Neural cell (in vitro differentiated cells): ENCODE results near the gene OSBPL8. TPM values are rescaled to one million over a fixed set of nuclear protein-coding genes. Genes with fewer than 3 reads are reported as not detected.

Source experiments
- H2AFZ ChIP-seq: fragments of 200-600, 300-800 bp; sonication (generic), shearing (Covaris generic); 2 replicates; pipeline ENCODE4 v1.6.0; 2014; ENCODE audit warnings: low read depth, mild to moderate bottlenecking, antibody characterized with exemption, low read length, moderate library complexity
- H3F3A ChIP-seq: fragments of 200-600 bp; shearing (Covaris generic); 2 replicates; pipeline ENCODE4 v1.6.1; 2016; ENCODE audit warnings: mild to moderate bottlenecking, moderate library complexity, mixed read lengths, antibody characterized with exemption, low read length; ENCODE audit not compliant: insufficient read depth, poor library complexity, severe bottlenecking
- H3K27ac ChIP-seq: fragments of 200-600, 300-800 bp; sonication (generic), shearing (Covaris generic); 2 replicates; pipeline ENCODE4 v1.5.1; 2014; ENCODE audit warnings: mild to moderate bottlenecking, low read length, moderate library complexity
- H3K27me3 ChIP-seq: fragments of 300-800, 200-600 bp; sonication (generic), shearing (Covaris generic); 2 replicates; pipeline ENCODE4 v1.6.0; 2014; ENCODE audit warnings: mild to moderate bottlenecking, low read depth, low read length, moderate library complexity; ENCODE audit not compliant: insufficient read depth
- H3K36me3 ChIP-seq: fragments of 300-800, 200-600 bp; sonication (generic), shearing (Covaris generic); 2 replicates; pipeline ENCODE4 v1.5.1; 2014; ENCODE audit warnings: mild to moderate bottlenecking, antibody characterized with exemption, low read length, moderate library complexity; ENCODE audit not compliant: insufficient read depth
- H3K4me2 ChIP-seq: fragments of 300-800, 200-600 bp; sonication (generic), shearing (Covaris generic); 2 replicates; pipeline ENCODE4 v1.6.0; 2014; ENCODE audit warnings: mild to moderate bottlenecking, low read length
- H3K4me3 ChIP-seq: fragments of 300-800, 200-600 bp; sonication (generic), shearing (Covaris generic); 2 replicates; pipeline ENCODE4 v1.5.1; 2014; ENCODE audit warnings: mild to moderate bottlenecking, low read length, moderate library complexity
- H3K79me2 ChIP-seq: fragments of 200-600 bp; shearing (Covaris generic); replicated peaks from 2 replicates; pipeline ENCODE4 v1.6.0; 2014; ENCODE audit warnings: mild to moderate bottlenecking, low read length, moderate library complexity; ENCODE audit not compliant: insufficient read depth
- H3K9ac ChIP-seq: fragments of 300-800, 200-600 bp; sonication (generic), shearing (Covaris generic); 2 replicates; pipeline ENCODE4 v1.6.1; 2016; ENCODE audit warnings: mild to moderate bottlenecking, low read length, mixed read lengths
- H3K9me2 ChIP-seq: fragments of 200-600 bp; shearing (Covaris generic); 2 replicates; pipeline ENCODE4 v1.6.1; 2016; ENCODE audit warnings: mild to moderate bottlenecking, low read length, mixed read lengths; ENCODE audit not compliant: insufficient read depth
- H3K9me3 ChIP-seq: fragments of 200-600, 300-800 bp; sonication (generic), shearing (Covaris generic); 2 replicates; pipeline ENCODE4 v1.6.1; 2016; ENCODE audit warnings: mild to moderate bottlenecking, mixed run types, low read length, moderate library complexity, mixed read lengths
- H4K20me1 ChIP-seq: fragments of 200-600 bp; shearing (Covaris generic); 2 replicates; pipeline ENCODE4 v1.6.1; 2016; ENCODE audit warnings: mild to moderate bottlenecking, mixed run types; ENCODE audit not compliant: insufficient read depth
- EP300 ChIP-seq: fragments of 450-650 bp; conservative IDR thresholded peaks from 2 replicates; pipeline ENCODE4 v1.6.1; 2014; ENCODE audit warnings: antibody characterized with exemption, mild to moderate bottlenecking, moderate library complexity; ENCODE audit not compliant: poor library complexity, severe bottlenecking
- EZH2 ChIP-seq: fragments of 200-600, 300-800 bp; shearing (Covaris generic), sonication (generic); IDR thresholded peaks from 2 replicates; pipeline ENCODE4 v1.6.1; 2014; ENCODE audit warnings: antibody characterized with exemption, low read length, borderline replicate concordance, mild to moderate bottlenecking; ENCODE audit not compliant: insufficient read depth, poor library complexity, severe bottlenecking
- MXI1 ChIP-seq: fragments of 450-650 bp; conservative IDR thresholded peaks from 2 replicates; pipeline ENCODE4 v1.6.1; 2014; ENCODE audit warnings: antibody characterized with exemption, mild to moderate bottlenecking; ENCODE audit not compliant: poor library complexity, severe bottlenecking
- POLR2AphosphoS5 ChIP-seq: IDR thresholded peaks from 2 replicates; pipeline ENCODE4 v1.6.1; 2012
- RAD21 ChIP-seq: fragments of 450-650 bp; conservative IDR thresholded peaks from 2 replicates; pipeline ENCODE4 v1.6.1; 2014; ENCODE audit warnings: antibody characterized with exemption, mild to moderate bottlenecking, moderate library complexity
- REST ChIP-seq: IDR thresholded peaks from 2 replicates; pipeline ENCODE4 v1.6.1; 2012; ENCODE audit warnings: borderline replicate concordance
- SMC3 ChIP-seq: fragments of 450-650 bp; conservative IDR thresholded peaks from 2 replicates; pipeline ENCODE4 v1.6.1; 2014; ENCODE audit warnings: antibody characterized with exemption, mild to moderate bottlenecking, moderate library complexity; ENCODE audit not compliant: poor library complexity
- TAF1 ChIP-seq: IDR thresholded peaks from 2 replicates; pipeline ENCODE4 v1.6.1; 2012; ENCODE audit warnings: low read depth
- polyA plus RNA-seq: library from polyadenylated mRNA; depleted of rRNA; stranded (reverse); fragments of >200 nt; gene quantifications from 2 replicates; pipeline ENCODE4 v1.2.3, GENCODE V29; 2014
- TF ChIP-seq, protein P1 (sequence below): fragments of 450-650 bp; IDR thresholded peaks from 2 replicates; pipeline ENCODE4 v1.5.1; 2014; ENCODE audit warnings: antibody characterized with exemption, mild to moderate bottlenecking, moderate library complexity; ENCODE audit not compliant: poor library complexity, severe bottlenecking

OSBPL8 gene
- polyA plus RNA-seq, 1 donor from 2014 or later: 126 TPM

DNA sequence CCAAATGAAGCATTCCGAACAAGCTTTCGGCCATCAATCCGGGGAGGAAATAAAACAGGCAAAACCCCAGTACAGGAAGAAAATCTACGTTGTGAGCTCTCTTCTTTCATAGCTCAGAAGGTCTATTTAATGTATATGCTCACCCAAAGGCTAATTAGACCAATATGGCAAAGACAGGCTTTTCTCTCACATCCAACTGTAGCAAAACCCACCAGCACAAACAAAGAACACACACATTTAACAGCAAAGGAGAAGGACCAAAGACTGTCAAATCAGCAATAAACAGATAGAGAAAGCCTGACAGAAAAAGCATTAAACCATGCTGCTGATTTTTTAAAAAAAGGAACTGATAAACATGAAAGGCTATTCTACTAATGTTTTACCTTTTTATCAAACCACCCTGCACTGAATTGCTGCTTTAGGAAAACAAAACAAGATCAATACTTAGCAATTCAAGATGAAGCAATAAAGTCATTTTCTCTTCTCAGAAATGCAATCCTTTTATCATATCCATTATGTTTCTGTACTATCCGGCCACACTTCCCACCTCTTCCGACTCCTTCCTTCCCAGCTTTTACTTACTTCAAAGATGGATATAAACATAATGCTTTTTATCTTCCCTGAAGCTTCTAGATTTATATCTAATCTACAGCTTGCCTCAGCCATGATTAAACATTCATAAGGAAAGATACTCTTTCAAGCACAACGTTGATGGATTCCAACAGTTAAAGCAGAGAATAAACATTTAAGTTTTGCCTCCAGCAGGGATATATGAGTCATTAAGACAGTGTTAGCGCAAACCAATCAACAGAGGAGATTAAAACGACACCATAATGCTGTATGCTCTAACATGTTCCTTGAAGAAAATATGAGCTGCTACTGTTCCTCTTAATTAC, 136.8 kb downstream of the OSBPL8 start:
- peak overlapping the region; percentile 50 for H3K4me2 ChIP-seq

DNA sequence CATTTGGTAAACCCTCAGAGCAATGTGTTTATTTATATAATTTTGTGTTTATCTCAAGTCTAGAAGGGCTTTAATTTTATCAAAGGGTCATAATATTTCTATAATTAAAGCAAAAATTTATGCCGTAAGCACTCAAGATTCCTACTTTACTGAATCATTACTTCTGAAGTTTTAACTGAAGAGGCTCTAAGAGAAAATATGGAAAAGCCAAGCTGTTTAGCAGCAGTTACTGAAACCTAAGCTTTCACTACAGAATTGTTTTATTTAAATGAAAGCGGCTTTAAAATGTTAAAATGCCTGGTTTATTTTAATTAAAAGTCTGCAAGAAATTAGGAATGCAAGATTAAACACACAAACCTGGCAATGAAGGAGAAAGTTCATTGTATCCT, 137.4 kb downstream of the OSBPL8 start:
- H3K36me3 ChIP-seq: no peaks in the 10 kb centered on the region
- no peaks in the 10 kb centered on the region for H3F3A ChIP-seq
- peak overlapping the region; percentile 63 for H3K9ac ChIP-seq
- no peaks in the 10 kb centered on the region for H3K9me2 ChIP-seq
- TF ChIP-seq MXI1: no peak
- peak overlapping the region; percentile 50 for H3K4me2 ChIP-seq
- peaks cover 32% of the 10 kb centered on the region for H3K79me2 ChIP-seq
- no peak overlapping the region for H2AFZ ChIP-seq
- H3K4me3 ChIP-seq: peak overlapping the region; percentile 60
- H3K9me3 ChIP-seq: peaks cover 2% of the 10 kb centered on the region
- no peaks in the 10 kb centered on the region for H4K20me1 ChIP-seq
- no peaks in the 10 kb centered on the region for H3K27me3 ChIP-seq
- peak overlapping the region; percentile 74 for H3K27ac ChIP-seq

More for the DNA sequence above, 136.8 kb downstream of the OSBPL8 start:
- Histone ChIP-seq H3K9me3 (peaks cover 2% of the 10 kb centered on the region), H3K27ac (peak overlapping the region; percentile 74), H3K9me2 (no peaks in the 10 kb centered on the region), H3F3A (no peaks in the 10 kb centered on the region), H3K27me3 (no peaks in the 10 kb centered on the region), H2AFZ (peak overlapping the region; percentile 28), H3K79me2 (peaks cover 38% of the 10 kb centered on the region), H3K36me3 (no peaks in the 10 kb centered on the region), H4K20me1 (no peaks in the 10 kb centered on the region), H3K4me3 (peak overlapping the region; percentile 60), H3K9ac (peak overlapping the region; percentile 63)
- TF ChIP-seq SMC3 (no peak), MXI1 (no peak), REST (peak; percentile 33), EZH2 (no peak), POLR2AphosphoS5 (peak; percentile 44), RAD21 (no peak), TAF1 (no peak), EP300 (no peak)
- TF ChIP-seq, protein P1, sequence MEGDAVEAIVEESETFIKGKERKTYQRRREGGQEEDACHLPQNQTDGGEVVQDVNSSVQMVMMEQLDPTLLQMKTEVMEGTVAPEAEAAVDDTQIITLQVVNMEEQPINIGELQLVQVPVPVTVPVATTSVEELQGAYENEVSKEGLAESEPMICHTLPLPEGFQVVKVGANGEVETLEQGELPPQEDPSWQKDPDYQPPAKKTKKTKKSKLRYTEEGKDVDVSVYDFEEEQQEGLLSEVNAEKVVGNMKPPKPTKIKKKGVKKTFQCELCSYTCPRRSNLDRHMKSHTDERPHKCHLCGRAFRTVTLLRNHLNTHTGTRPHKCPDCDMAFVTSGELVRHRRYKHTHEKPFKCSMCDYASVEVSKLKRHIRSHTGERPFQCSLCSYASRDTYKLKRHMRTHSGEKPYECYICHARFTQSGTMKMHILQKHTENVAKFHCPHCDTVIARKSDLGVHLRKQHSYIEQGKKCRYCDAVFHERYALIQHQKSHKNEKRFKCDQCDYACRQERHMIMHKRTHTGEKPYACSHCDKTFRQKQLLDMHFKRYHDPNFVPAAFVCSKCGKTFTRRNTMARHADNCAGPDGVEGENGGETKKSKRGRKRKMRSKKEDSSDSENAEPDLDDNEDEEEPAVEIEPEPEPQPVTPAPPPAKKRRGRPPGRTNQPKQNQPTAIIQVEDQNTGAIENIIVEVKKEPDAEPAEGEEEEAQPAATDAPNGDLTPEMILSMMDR: no peak
